GM03348 (cell line): Measurements from ENCODE around the gene PFKFB3.
"Not testable (repeated sequence)": the region's sequence is repeated elsewhere in the genome, so short reads cannot be mapped to it uniquely, and the experiment has no call there.

Experiments
- DNase-seq: peaks from one replicate; pipeline ENCODE4 v3.0.0; 2012; ENCODE audit warnings: low spot score

PFKFB3 gene

DNA sequence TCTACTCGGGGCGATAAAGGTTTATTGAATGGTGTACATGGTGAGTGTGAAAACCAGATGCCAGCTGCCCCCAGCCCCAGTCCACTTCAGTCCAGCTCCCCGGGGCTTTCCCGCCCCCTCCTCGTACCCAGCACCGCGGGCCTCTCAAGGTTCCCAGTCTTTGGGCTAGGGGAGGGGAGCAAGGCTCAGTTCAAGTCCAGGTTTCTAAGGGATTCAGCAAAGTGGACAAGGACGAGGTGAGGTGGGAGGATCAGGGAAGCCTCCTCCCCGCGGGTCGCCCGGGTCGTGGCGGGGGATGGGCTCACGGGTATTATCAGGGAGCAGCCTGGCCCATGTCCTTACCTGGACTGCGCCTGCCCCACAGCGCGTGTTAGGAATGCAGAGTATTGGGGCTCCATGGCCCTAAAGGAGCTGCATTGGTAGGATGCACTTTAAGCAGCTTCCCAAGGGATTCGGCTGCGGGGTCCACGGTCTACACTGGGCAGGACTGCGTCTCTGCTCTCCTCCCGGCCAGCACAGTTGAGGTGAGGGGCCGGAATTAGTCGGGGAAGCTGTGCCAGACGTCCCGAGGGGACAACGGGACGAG, 541 bp upstream of the PFKFB3 start:
- no peak for DNase-seq

DNA sequence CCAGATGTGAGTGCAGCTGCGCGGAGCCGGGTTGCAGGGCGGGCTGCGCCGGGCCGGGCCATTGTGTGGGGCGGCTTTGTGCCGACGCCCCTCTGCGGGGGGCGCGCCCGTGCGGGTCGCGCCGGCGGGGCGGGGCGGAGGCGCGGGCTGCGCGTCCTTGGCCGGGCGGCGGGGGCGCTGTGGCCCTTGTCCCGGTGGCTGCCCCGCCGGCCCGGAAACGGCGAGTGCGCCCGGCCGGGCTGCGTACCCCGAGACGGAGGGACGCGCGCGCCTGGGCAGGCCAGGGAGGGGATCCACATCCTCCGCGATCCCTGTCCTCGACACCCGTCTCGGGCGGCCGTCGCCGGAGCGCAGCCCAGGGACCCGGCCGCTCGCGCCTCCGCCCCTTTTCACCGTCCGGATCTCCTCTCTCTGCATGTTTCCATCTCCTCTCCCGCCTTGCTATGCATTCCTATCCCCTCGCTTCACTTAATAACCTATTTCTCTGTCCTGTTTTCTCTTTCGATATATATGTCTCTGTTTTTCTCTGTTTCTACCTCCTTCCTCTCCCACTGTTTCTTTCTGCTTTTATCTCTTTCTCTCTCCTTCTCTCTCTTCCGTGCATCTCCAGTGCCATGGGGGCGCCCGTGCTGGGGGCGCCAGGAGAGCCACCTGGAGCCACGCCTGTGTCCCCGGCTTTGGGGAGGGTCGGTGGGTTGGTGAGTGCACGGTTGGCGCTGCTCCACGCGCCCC, 765 bp downstream of the PFKFB3 start:
- DNase-seq, result peak; percentile 93

DNA sequence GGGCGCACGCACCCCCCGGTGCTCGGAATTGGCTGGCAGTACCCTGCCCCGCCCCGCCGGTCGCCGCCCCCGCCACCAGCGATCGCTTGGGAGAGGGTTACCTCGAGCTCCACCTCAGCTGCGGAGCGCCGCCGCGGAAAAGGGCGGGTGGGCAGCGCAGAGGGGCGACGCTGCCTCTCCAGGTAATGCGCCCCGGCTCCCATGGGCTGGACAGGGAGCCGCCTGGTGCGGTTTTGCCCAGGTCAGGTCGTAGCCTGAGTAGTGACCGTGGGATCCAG, 1.3 kb downstream of the PFKFB3 start:
- DNase-seq, result peak; percentile 57

DNA sequence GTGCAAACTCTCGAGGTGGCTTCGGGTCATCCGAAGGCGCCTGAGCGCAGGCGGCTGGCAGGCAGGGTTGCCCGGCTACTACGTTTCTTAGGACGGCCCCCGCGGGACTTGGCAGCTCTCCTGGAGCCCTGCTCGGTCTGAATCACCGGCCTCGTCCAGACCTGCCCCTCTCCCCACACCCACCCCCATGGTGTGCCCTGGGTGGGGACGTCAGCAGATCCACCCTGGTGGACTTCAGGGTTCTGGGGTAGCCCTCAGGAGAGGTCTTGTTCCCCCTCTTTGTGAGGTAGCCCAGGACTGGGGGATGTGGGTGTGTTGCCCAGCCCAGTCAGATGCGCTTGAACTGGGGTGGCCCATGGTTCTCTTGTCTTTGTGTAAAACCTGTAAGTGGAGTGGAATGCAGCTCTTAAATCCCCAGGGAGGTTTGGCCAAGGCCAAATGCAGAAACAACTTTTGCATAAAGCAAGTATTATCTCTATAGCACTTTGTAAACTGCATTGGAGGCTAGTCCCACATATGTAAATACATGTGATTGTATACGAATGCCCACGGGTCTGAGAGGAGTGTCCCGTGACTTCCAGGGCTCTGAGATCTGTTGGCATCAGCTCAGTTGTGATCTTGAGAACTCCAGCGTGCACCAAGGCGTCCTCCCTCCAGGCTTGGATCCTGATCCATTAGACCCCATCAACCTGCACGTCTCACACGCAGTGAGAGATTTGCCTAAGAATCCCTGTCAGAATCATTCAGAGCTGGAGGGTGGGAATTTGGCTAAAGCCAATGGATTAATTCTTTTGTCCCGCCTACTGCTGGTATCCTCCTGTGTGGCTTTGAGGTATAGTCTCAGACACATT, 1.8 kb downstream of the PFKFB3 start:
- DNase-seq, result peak; percentile 81

DNA sequence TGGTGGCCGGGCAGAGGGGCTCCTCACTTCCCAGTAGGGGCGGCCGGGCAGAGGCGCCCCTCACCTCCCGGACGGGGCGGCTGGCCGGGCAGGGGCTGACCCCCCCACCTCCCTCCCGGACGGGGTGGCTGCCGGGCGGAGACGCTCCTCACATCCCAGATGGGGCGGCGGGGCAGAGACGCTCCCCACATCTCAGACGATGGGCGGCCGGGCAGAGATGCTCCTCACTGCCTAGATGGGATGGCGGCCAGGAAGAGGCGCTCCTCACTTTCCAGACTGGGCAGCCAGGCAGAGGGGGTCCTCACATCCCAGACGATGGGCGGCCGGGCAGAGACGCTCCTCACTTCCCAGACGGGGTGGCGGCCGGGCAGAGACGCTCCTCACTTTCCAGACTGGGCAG, 3.8 kb downstream of the PFKFB3 start:
- not testable (repeated sequence) for DNase-seq

DNA sequence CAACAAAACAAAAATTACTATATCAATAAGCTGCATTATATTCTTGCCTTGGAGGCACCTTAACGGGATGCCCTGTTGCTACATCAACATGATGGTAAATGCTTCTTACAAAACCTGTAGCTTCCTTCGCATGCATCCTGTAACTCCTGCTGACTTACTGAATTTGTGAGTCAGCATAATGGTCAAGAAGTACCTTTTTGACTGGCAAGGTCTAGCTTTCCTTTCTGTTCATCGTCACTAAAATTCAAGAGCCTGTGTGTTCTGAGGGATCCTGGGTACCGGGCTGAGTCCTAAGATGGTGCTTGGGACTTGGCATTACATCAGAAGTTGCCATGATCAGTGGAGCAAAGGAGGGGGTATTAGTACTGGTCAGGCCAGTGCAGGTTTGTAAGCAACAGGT, 4.9 kb downstream of the PFKFB3 start:
- DNase-seq, result no peak

DNA sequence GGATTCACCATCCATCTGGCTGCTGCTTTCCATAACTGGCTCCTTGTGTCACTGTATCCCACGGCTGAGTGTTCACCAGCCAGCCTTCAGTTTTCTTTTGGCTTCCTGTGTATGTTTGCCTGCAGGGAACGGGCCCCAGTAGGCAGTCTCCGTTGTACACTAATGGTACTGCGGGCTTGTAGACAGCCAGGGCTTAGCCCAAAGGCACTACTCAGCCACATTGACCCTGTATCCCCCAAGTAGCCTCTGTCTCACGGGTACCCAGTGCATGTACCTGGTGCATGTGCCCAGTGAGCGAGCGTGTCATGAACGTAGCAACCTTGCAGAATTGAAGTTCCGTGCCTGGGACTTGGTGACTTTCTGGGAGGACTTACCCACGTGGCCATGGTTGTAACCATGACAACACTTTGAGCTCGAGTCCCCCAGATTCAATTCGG, 6.1 kb downstream of the PFKFB3 start:
- no peak for DNase-seq

DNA sequence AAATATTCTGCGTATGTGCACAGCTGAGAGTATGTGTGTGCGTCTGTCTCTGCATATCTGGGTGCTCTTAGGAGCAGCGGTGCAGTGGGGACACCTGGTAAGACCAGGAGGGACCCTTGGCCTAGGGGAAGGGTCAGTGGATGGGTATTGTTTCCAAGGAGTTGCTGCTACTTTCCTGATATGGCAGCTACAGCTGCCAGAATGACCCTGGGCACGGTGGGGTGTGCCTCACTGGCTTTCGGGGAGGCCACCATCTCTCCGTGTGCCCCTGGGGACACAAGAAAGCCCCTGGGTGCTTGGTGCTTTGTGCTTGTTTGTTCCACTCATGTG, 8.6 kb downstream of the PFKFB3 start:
- no peak for DNase-seq

DNA sequence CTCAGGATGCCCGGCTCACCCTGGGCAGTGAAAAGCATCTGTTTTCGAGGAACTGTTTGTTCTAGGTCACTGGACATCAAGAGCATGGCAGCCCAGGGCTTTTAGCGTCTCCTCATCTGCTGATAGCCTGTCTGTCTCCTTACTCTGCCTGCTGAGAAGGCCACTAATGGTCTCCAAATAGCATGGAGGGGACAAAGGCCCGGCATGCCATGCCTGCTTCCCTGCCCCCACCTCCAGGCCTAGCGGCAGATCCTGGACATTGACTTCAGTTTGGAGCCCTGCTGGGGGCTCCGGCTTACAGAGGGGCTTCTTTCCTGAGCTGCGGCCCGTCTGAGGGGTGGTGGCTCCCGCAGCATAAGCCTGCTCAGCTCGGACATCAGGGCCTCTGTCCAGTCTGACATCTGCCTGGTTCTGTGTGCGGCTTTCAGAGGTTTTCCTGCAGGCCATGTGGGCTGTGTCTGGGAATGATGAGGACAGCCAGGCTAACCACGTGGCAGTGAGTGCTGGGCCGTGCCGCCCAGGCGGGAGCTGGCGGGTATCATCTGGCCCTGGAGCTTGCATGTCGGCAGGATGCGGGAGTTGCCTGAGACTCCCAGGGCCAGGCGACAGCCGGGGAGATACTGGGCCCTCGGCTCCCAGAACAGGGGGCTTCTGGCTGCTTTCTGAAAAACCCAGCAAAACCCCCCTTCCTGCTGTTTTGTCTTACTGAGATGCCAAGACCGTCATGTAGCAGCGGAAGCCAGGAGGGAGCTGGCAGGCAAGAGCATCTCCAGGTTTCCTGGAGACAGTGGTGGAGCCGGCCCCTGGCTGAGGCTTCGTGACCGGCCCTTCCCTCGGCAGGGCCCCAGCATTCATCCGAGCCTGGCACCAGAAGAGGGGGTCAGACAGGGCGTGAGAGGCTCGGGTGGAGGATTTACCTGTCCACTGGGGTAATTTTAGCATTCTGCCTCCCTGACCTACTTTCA, 9.2 kb downstream of the PFKFB3 start:
- DNase-seq, result peak; percentile 52

DNA sequence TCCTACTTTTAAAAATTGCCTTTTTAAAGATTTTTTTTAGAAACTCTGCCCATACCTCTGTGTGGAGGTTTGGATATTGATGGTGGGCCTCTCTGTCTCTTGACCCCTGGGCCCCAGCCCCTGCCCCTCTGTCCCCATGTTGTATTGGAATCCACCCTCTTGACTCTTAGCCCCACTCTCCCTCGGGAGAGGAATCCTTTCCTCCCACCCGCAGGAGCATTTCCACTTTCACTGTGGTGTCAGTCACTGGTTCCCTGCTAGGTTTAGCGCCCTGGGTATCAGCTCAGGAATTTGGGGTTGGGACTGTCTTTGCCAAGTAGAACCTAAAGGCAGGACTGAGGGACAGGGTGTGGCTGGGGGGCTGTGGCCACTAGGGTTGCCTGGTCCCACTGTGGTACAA, 10.1 kb downstream of the PFKFB3 start:
- DNase-seq, result no peak

DNA sequence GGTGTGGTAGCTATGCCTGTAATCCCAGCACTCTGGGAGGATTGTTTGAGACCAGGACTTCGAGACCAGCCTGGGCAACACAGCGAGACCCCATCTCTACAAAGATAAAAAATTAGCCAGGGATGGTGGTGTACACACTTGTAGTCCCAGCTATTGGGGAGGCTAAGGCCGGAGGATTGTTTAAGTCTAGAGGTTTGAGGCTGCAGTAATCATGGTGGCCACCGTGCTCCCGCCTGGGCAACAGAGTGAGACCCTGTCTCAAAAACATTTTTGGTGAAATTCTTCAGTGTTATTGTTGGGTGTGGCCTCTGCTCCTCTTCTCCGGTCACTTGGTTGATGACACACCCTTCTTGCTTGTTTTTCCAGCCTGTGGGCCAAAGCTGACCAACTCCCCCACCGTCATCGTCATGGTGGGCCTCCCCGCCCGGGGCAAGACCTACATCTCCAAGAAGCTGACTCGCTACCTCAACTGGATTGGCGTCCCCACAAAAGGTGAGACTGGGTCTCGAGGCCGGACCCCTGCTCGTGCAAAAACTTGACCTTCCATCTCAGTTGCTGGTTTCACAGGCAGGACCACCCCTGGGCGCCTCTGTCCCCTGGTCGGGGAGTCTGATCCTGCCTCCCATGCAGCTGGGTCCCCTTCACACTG, 10.6 kb downstream of the PFKFB3 start:
- no peak for DNase-seq

DNA sequence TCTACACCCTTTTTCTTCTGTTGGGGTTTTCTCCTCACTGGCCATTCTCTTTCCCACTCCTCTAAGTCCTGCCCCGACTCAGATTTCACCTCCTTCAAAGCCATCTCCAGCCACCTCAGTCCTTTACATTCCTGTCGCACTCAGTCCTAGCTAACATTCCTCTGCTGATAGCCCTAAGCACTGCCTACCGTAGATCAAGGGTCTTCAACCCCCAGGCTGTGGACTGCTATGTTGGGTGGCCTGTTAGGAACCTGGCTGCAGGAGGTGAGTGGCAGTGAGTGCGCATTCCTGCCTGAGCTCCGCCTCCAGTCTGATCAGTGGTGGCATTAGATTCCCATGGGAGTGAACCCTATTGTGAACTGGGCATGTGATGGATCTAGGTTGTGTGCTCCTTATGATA, 11.2 kb downstream of the PFKFB3 start:
- no peak for DNase-seq

DNA sequence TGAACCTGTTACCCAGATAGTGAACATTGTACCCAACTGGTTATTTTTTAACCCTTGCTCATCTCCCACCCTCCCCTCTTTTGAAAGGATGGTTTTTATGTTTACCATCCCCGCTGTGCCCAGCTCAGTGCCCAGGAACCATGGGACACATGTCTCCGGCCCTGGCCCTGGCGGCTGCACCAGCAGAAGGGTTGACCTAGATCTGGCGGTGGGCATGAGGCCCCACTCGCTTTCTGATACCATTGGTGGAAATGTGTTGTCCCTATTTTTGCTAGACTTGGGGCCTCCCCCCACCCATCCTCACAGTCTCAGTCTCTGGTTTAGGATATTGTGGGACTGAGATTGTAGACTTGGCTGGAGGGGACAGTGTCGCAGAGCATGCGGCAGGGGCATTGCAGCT, 11.9 kb downstream of the PFKFB3 start:
- no peak for DNase-seq

DNA sequence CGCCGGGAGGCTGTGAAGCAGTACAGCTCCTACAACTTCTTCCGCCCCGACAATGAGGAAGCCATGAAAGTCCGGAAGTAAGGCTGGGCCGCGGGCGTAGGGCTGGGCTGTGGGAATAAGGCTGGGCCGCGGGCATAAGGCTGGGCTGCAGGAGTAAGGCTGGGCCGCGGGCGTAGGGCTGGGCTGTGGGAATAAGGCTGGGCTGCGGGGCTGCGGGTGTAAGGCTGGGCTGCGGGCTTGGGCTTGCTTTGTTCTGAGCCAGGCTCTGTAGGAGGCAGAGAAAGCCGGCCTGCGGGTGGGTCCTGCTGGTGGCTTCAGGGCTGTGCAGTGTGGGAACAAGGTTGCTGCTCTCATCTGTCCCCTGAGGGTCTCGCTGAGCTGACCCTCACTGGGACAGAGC, 12.5 kb downstream of the PFKFB3 start:
- no peak for DNase-seq

DNA sequence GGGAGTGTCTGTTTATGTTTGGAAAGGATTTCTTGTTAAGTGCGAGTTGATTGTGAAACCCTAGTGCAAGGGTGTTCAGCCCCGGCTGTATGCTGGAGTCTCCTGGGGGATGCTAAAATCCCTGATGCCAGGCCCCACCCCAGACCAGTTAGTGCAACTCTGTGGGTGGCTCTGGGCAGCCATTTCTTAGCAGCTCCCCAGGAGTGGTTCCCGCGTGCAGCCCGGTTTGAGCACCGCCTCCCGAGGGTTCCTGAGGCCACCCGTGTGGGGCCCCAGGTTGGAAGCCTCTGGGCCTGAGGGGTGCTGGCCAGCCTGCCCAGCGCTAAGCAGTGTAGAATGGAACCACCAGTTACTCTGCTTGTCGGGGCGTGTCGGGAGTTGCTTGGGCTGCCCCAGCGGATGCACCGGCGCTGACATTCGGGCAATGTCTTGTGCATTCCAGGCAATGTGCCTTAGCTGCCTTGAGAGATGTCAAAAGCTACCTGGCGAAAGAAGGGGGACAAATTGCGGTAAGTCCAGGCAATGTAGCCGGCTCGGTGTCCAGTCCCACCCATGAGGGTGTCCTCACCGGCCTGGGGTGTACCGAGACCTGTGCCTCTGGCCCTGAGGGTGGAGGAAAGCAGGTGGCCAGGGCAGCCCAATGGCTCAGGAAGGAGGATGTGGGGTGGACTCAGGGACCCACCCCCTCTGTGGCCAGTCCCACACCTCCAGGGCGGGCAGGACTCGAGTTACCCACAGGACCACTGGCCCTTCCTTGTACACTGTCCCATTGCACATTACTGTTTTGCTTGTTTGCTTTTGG, 13.2 kb downstream of the PFKFB3 start:
- no peak for DNase-seq

DNA sequence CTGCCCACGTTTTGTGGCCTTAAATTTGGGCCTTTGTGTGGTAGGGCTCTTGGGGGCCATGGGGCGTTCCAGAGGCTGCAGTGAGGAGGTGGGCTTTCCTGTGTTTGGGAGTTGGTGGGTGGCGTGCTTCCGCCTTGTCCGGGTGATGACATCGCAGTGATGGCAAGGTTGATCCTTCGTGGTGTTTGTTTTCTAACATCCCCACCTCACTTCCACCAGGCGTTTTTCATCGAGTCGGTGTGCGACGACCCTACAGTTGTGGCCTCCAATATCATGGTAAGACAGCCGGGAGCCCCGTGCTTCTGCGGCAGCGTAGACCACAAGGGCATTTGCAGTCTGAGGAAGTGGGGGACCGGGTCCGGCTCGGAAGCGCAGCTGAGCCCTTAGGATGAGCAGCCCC, 14.2 kb downstream of the PFKFB3 start:
- no peak for DNase-seq

DNA sequence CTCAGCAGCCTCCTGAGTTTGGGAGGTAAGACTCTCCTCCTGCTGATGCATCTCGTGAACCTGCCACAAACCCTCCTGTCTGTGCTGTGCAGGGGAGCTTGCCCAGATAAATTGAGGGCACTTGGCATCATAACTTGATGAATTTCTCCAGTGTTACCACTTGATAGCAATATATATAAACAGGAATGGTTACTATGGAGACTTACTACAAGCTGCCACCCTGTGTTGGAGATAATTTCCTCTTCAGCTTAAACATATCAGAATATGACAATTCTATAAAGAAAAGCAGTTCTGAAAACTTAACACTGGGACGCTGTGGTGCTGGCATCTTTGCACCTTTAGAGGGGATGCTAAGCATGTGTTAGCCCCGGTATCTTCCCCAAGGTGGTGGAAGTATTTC, 14.9 kb downstream of the PFKFB3 start:
- DNase-seq, result no peak

DNA sequence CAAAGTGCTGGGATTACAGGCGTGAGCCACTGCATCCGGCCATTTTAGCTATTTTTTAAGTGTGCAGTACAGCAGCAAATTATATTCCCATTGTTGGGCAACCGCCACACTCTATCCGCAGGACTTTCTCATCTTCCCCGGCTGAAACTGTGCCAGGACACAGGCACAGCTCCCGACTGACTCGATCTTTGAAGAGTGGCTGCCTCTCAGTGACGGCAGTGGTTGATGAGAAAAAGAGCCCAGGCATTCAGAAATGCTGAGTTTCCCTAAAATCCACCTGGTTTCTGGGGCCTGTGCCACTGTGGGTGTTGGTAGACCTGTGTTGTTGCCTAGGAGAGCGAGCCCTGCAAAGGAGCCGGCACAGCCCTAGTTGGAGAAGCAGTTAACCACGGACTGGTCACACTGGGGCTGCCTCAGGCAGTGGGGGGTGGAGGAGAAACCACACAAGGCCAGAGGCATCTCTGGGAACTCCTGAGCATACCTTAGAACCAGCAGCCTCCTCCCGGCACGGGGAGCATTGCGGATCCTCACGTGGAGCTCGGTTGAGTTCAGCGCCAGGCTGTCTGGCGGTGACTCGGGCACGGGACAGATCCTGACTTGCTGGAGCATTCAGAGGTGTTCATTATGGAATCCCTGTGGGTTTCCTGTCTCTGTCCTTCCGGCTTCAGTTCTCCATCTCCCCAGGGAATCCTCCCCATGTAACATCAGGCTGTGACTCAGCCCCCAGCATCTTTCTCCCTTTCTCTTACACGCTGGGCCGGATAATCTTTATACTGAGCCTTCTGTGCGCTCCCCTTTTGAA, 16.2 kb downstream of the PFKFB3 start:
- DNase-seq, result peak; percentile 78

DNA sequence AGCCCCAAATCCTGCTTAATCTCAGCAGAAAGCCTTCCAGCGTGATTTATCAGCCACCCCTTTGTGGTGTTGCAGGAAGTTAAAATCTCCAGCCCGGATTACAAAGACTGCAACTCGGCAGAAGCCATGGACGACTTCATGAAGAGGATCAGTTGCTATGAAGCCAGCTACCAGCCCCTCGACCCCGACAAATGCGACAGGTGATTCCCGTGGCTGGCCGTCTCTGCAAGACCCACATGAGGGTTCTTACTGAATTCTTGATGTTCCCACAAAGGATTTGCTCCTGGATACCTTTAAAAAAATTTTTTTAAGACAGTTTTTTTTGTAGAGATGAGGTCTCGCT, 16.7 kb downstream of the PFKFB3 start:
- DNase-seq, result no peak
